ENCODE measurements around the gene DACH1. TPM values are rescaled to one million over a fixed set of nuclear protein-coding genes. Genes with fewer than 3 reads are reported as not detected.

Gene DACH1
- total RNA-seq, 1 experiment from 2014 or later = not detected

DNA sequence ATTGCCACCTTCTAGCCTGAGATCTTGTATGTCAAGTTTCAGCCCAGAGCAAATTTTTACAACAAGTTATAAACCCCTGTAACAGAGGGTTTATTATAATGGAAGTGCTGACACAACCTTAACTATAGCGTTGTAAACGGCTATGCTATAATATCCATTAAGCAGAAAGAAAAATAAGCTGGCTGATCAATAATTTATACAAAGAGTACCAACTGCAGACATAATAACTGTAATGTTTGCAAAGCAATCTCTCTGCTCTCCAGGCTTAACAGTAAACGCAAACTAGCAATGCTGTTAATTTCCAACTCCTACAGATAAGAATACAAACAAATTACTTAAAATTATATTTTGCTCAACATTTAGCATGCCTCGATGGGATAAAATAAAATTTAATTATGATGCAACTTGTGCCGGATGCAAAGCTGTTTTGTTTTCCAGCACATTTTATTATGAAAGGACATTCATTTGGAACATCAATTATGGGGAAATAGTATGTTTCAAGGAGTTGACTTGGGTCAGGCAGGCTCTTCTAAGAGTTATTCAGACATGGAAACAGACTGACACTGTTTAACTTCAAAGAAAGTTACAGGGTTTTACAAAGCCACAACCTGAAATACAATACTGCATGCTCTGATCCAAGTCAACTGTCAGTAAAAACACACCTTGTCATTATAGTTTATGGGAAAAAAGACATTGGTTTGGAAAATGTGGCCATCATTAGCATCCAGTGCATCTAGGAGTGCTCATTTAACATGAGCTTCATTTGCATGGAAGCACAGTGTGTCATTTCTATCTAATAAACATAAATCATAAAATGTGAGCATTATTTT is 6.6 kb upstream of the DACH1 start:
- Histone ChIP-seq H4K20me1 (ENCODE audit: low read length) (no peaks in the 10 kb centered on the region), H3K4me3 (ENCODE audit: low read length) (no peak overlapping the region), H2AFZ (ENCODE audit: low read length) (no peak overlapping the region), H3K27ac (ENCODE audit: low read length) (no peak overlapping the region), H3K9me2 (replicated peaks; ENCODE audit: low read length) (no peaks in the 10 kb centered on the region), H3K4me1 (ENCODE audit: insufficient read depth, low read length) (no peaks in the 10 kb centered on the region), H3K4me2 (ENCODE audit: low read length) (no peak overlapping the region), H3K79me2 (ENCODE audit: low read length) (no peaks in the 10 kb centered on the region), H3K9me3 (ENCODE audit: low read length) (no peaks in the 10 kb centered on the region), H3K27me3 (ENCODE audit: low read length) (peaks cover 13% of the 10 kb centered on the region), H3F3A (ENCODE audit: low read length, unreplicated experiment) (no peaks in the 10 kb centered on the region), H3K36me3 (ENCODE audit: low read depth, low read length) (no peaks in the 10 kb centered on the region), H3K9ac (ENCODE audit: low read length) (no peak overlapping the region)
- BruUV-seq (replicated peaks) = no TSS peak
- no peak for TF ChIP-seq EZH2phosphoT487 (IDR thresholded peaks at IDR 0.05; ENCODE audit: borderline replicate concordance, low read length)
- no peak for TF ChIP-seq EZH2 (IDR thresholded peaks at IDR 0.05; ENCODE audit: low read length, unreplicated experiment)
- no peak for TF ChIP-seq CTCF (conservative IDR thresholded peaks at IDR 0.05; ENCODE audit: low read depth, low read length)
- DNase-seq = no peak
- ChIA-PET CTCF (no interaction called here), POLR2A (ENCODE audit: unreplicated experiment) (no interaction called here)
- intact Hi-C loops (cut with micrococcal nuclease) = loop anchor here (5.0 to 10.0 kb wide), 3 partner anchors 269 to 1259 kb away; no protein-coding TSS in a partner anchor
- ATAC-seq = no peak

- Histone ChIP-seq H3K9ac (ENCODE audit: low read length) (no peak overlapping the region), H3K36me3 (ENCODE audit: low read depth, low read length) (no peaks in the 10 kb centered on the region), H3K4me2 (ENCODE audit: low read length) (no peak overlapping the region), H3K9me3 (ENCODE audit: low read length) (no peaks in the 10 kb centered on the region), H3K79me2 (ENCODE audit: low read length) (no peaks in the 10 kb centered on the region), H2AFZ (ENCODE audit: low read length) (no peak overlapping the region), H3K4me1 (ENCODE audit: insufficient read depth, low read length) (no peaks in the 10 kb centered on the region), H4K20me1 (ENCODE audit: low read length) (no peaks in the 10 kb centered on the region), H3F3A (ENCODE audit: low read length, unreplicated experiment) (no peaks in the 10 kb centered on the region), H3K27me3 (ENCODE audit: low read length) (peaks cover 29% of the 10 kb centered on the region), H3K9me2 (replicated peaks; ENCODE audit: low read length) (no peaks in the 10 kb centered on the region), H3K4me3 (ENCODE audit: low read length) (no peak overlapping the region), H3K27ac (ENCODE audit: low read length) (no peak overlapping the region)
- ChIA-PET POLR2A (ENCODE audit: unreplicated experiment) (no interaction called here), CTCF (no interaction called here)
- BruUV-seq (replicated peaks) = no TSS peak
- no peak for ATAC-seq
- no peak for DNase-seq
- intact Hi-C loops (cut with micrococcal nuclease) = loop anchor here (5.0 to 10.0 kb wide), 3 partner anchors 267 to 1257 kb away; no protein-coding TSS in a partner anchor
- no peak for TF ChIP-seq EZH2 (IDR thresholded peaks at IDR 0.05; ENCODE audit: low read length, unreplicated experiment)
- no peak for TF ChIP-seq EZH2phosphoT487 (IDR thresholded peaks at IDR 0.05; ENCODE audit: borderline replicate concordance, low read length)
- TF ChIP-seq CTCF (conservative IDR thresholded peaks at IDR 0.05; ENCODE audit: low read depth, low read length) = no peak
Observed at GRCh38 chr13:71871844-71872243, 4.8 kb upstream of the DACH1 start.

DNA sequence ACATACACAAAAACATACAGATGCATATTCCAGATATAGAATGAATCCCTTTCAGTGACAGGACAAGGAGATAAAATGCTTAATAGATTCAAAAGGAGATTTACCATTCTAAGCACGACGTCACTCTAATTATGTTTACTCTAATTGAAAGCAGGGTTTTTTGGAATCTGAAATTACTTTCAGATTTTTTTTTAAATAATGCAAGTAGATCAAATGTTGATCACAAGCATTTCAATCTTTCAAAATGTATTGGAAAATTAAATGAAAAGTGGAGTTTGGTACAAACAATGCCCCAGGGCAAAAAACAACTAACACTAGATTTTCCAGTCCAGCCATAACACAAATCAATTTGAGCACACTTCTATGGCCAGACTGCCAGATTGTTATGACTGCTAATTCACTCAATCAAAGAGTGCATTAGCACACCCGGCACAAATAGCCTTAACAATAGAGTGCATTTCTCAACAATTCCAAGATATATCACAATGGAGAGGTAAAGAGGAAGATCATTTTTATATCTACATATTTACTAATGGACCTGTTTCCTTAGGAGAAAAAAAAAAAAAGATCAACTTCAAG is 4.3 kb upstream of the DACH1 start:
- Histone ChIP-seq H3K4me1 (ENCODE audit: insufficient read depth, low read length) (no peaks in the 10 kb centered on the region), H3K9me3 (ENCODE audit: low read length) (no peaks in the 10 kb centered on the region), H3K9me2 (replicated peaks; ENCODE audit: low read length) (no peaks in the 10 kb centered on the region), H3K27ac (ENCODE audit: low read length) (no peak overlapping the region), H3K9ac (ENCODE audit: low read length) (no peak overlapping the region), H3K36me3 (ENCODE audit: low read depth, low read length) (no peaks in the 10 kb centered on the region), H3F3A (ENCODE audit: low read length, unreplicated experiment) (no peaks in the 10 kb centered on the region), H3K4me3 (ENCODE audit: low read length) (no peak overlapping the region), H2AFZ (ENCODE audit: low read length) (no peak overlapping the region), H3K4me2 (ENCODE audit: low read length) (no peak overlapping the region), H4K20me1 (ENCODE audit: low read length) (no peaks in the 10 kb centered on the region), H3K27me3 (ENCODE audit: low read length) (peaks cover 32% of the 10 kb centered on the region), H3K79me2 (ENCODE audit: low read length) (no peaks in the 10 kb centered on the region)
- ATAC-seq = no peak
- ChIA-PET POLR2A (ENCODE audit: unreplicated experiment) (no interaction called here), CTCF (no interaction called here)
- no TSS peak for BruUV-seq (replicated peaks)
- no peak for TF ChIP-seq EZH2phosphoT487 (IDR thresholded peaks at IDR 0.05; ENCODE audit: borderline replicate concordance, low read length)
- no peak for TF ChIP-seq CTCF (conservative IDR thresholded peaks at IDR 0.05; ENCODE audit: low read depth, low read length)
- TF ChIP-seq EZH2 (IDR thresholded peaks at IDR 0.05; ENCODE audit: low read length, unreplicated experiment) = no peak
- intact Hi-C loops (cut with micrococcal nuclease) = loop anchor here (5.0 to 10.0 kb wide), 3 partner anchors 266 to 1256 kb away; no protein-coding TSS in a partner anchor
- DNase-seq = no peak

Measured in PC-3 (cell line).